Liver (tissue), 9 donors: Measurements from ENCODE around the gene FRYL. TPM values are rescaled to one million over a fixed set of nuclear protein-coding genes. Genes with fewer than 3 reads are reported as not detected.

Experiments used
- DNase-seq: peaks from one replicate; pipeline ENCODE4 v3.0.0-alpha.2; 2017; ENCODE audit warnings: low spot score
- H3K27ac ChIP-seq, 2 donors: one replicate each; pipeline ENCODE4 v1.7.0; 2013; ENCODE audit warnings: inconsistent platforms in 2 of 2, low read length in 2 of 2, control low read depth in 1 of 2, low read depth in 1 of 2, mild to moderate bottlenecking in 1 of 2
- H3K27me3 ChIP-seq, 4 donors: one replicate each; pipeline versions ENCODE4 v1.6.1 to v1.7.0; 2013; ENCODE audit warnings: low read length in 3 of 4, inconsistent platforms in 1 of 4, mild to moderate bottlenecking in 1 of 4, moderate library complexity in 1 of 4; ENCODE audit not compliant: control insufficient read depth in 4 of 4, insufficient read depth in 4 of 4
- H3K36me3 ChIP-seq, 4 donors: one replicate each; pipeline versions ENCODE4 v1.6.1 to v1.7.0; 2013; ENCODE audit warnings: low read length in 3 of 4, mild to moderate bottlenecking in 3 of 4, low read depth in 1 of 4, moderate library complexity in 1 of 4; ENCODE audit not compliant: control insufficient read depth in 4 of 4, insufficient read depth in 3 of 4
- H3K4me1 ChIP-seq, 4 donors: one replicate each; pipeline versions ENCODE4 v1.6.1 to v1.7.0; 2013; ENCODE audit warnings: low read length in 3 of 4, mild to moderate bottlenecking in 3 of 4, moderate library complexity in 1 of 4; ENCODE audit not compliant: control insufficient read depth in 4 of 4, insufficient read depth in 4 of 4
- H3K4me3 ChIP-seq, 3 donors: one replicate each; pipeline versions ENCODE4 v1.6.1 to v1.7.0; 2013; ENCODE audit warnings: low read length in 3 of 3, control low read depth in 1 of 3, low read depth in 1 of 3, mild to moderate bottlenecking in 1 of 3
- H3K9ac ChIP-seq, 2 donors: one replicate each; pipeline ENCODE4 v1.7.0; 2013; ENCODE audit warnings: low read length in 2 of 2, mild to moderate bottlenecking in 2 of 2, moderate library complexity in 2 of 2, control low read depth in 1 of 2, low read depth in 1 of 2
- H3K9me3 ChIP-seq, 4 donors: one replicate each; pipeline versions ENCODE4 v1.6.1 to v1.7.0; 2013; ENCODE audit warnings: low read length in 3 of 4; ENCODE audit not compliant: control insufficient read depth in 4 of 4
- ATF3 ChIP-seq: IDR thresholded peaks from 2 replicates; pipeline ENCODE4 v1.6.1; 2016; ENCODE audit warnings: antibody characterized with exemption
- CTCF ChIP-seq: fragments of 150-350 bp; IDR thresholded peaks from 2 replicates; pipeline ENCODE4 v1.5.1; 2017; ENCODE audit warnings: improper control_type of control experiment, low read depth, low read length; ENCODE audit not compliant: missing input control
- EGR1 ChIP-seq, 2 donors: IDR thresholded peaks; 2 replicates each; pipeline ENCODE4 v1.6.1; 2016 to 2018; ENCODE audit warnings: antibody characterized with exemption in 2 of 2, low read depth in 2 of 2
- FOXA1 ChIP-seq: IDR thresholded peaks from 2 replicates; pipeline ENCODE4 v1.6.1; 2016; ENCODE audit warnings: antibody characterized with exemption
- FOXA2 ChIP-seq: IDR thresholded peaks from 2 replicates; pipeline ENCODE4 v1.6.1; 2016; ENCODE audit warnings: antibody characterized with exemption
- GABPA ChIP-seq, 2 donors: IDR thresholded peaks in 1 of 2; conservative IDR thresholded peaks in 1 of 2; 2 replicates each; pipeline ENCODE4 v1.6.1; 2016; ENCODE audit warnings: antibody characterized with exemption in 2 of 2, mild to moderate bottlenecking in 1 of 2, moderate library complexity in 1 of 2
- HNF4A ChIP-seq, 2 donors: conservative IDR thresholded peaks; 2 replicates each; pipeline ENCODE4 v1.6.1; 2016; ENCODE audit warnings: antibody characterized with exemption in 2 of 2, mild to moderate bottlenecking in 2 of 2
- HNF4G ChIP-seq: IDR thresholded peaks from 2 replicates; pipeline ENCODE4 v1.6.1; 2016; ENCODE audit warnings: antibody characterized with exemption
- JUND ChIP-seq, 2 donors: IDR thresholded peaks; 2 replicates each; pipeline ENCODE4 v1.6.1; 2016; ENCODE audit warnings: antibody characterized with exemption in 2 of 2
- NR2F2 ChIP-seq: IDR thresholded peaks from 2 replicates; pipeline ENCODE4 v1.6.1; 2016; ENCODE audit warnings: antibody characterized with exemption
- RAD21 ChIP-seq, 2 donors: IDR thresholded peaks; 2 replicates each; pipeline ENCODE4 v1.6.1; 2016; ENCODE audit warnings: antibody characterized with exemption in 2 of 2, mild to moderate bottlenecking in 2 of 2
- REST ChIP-seq: IDR thresholded peaks from 2 replicates; pipeline ENCODE4 v1.6.1; 2016; ENCODE audit warnings: antibody characterized with exemption, mild to moderate bottlenecking
- RXRA ChIP-seq, 2 donors: IDR thresholded peaks; 2 replicates each; pipeline ENCODE4 v1.6.1; 2017 to 2018; ENCODE audit warnings: antibody characterized with exemption in 2 of 2, mild to moderate bottlenecking in 1 of 2
- SP1 ChIP-seq: IDR thresholded peaks from 2 replicates; pipeline ENCODE4 v1.6.1; 2018; ENCODE audit warnings: antibody characterized with exemption, mild to moderate bottlenecking
- TAF1 ChIP-seq: conservative IDR thresholded peaks from 2 replicates; pipeline ENCODE4 v1.6.1; 2016; ENCODE audit warnings: antibody characterized with exemption, mild to moderate bottlenecking
- YY1 ChIP-seq: IDR thresholded peaks from 2 replicates; pipeline ENCODE4 v1.6.1; 2016; ENCODE audit warnings: antibody characterized with exemption, mild to moderate bottlenecking
- ZBTB33 ChIP-seq: IDR thresholded peaks from 2 replicates; pipeline ENCODE4 v1.6.1; 2016; ENCODE audit warnings: antibody characterized with exemption
- WGBS: extraction: QIAGEN DNeasy Blood & Tissue Kit; methylation state at CpG from one replicate; pipeline ENCODE4 v1.1.7; 2013; 5-methylcytosine and 5-hydroxymethylcytosine counted together
- polyA plus RNA-seq, 2 donors: library from polyadenylated mRNA; stranded (reverse) in 1 of 2; unstranded in 1 of 2; fragments of 200-250 nt in 1 of 2; fragments of >200 nt in 1 of 2; fragmentation: Nextera tagmentation in 1 of 2; extraction: Ambion mirVana in 1 of 2; gene quantifications; one replicate each; pipeline versions ENCODE4 v1.2.1 to v1.2.3, GENCODE V29; 2013 to 2015
- total RNA-seq, 2 donors: library from RNA; depleted of rRNA; stranded (reverse); fragments of >200 nt; gene quantifications; one replicate each; pipeline ENCODE4 v1.2.3, GENCODE V29; 2014
- TF ChIP-seq, protein P1 (sequence below): IDR thresholded peaks from 2 replicates; pipeline ENCODE4 v1.6.1; 2016; ENCODE audit warnings: antibody characterized with exemption
- donor health status: healthy.
- donor health status: healthy.
- donor health status: healthy.
- donor health status: healthy.
- donor health status: healthy.

The FRYL gene
- total and polyA plus RNA-seq, 4 donors = 5.3 to 79.0 (median 27.2) TPM

- Histone ChIP-seq H3K9ac (no peak overlapping the region), H3K27ac (no peak overlapping the region), H3K4me3 (no peak overlapping the region), H3K36me3 (no peaks in the 10 kb centered on the region), H3K9me3 (peaks cover 0 to 11% (median 5%) of the 10 kb centered on the region in 4 donors), H3K4me1 (peaks cover 0 to 6% (median 5%) of the 10 kb centered on the region in 4 donors), H3K27me3 (peaks cover 0 to 9% (median 3%) of the 10 kb centered on the region in 4 donors)
- DNase-seq = no peak
- TF ChIP-seq ZBTB33 (no peak), RXRA (IDR thresholded peaks at IDR 0.05) (no peak), SP1 (no peak), CTCF (no peak), GABPA (IDR thresholded peaks at IDR 0.05 in 1 of 2, conservative IDR thresholded peaks at IDR 0.05 in 1 of 2) (no peak)
- WGBS = 73% methylated on average over 4 of the region's 4 CpGs
These were observed 286.5 kb downstream of the FRYL start for GRCh38 chr4:48493452-48494100.

DNA sequence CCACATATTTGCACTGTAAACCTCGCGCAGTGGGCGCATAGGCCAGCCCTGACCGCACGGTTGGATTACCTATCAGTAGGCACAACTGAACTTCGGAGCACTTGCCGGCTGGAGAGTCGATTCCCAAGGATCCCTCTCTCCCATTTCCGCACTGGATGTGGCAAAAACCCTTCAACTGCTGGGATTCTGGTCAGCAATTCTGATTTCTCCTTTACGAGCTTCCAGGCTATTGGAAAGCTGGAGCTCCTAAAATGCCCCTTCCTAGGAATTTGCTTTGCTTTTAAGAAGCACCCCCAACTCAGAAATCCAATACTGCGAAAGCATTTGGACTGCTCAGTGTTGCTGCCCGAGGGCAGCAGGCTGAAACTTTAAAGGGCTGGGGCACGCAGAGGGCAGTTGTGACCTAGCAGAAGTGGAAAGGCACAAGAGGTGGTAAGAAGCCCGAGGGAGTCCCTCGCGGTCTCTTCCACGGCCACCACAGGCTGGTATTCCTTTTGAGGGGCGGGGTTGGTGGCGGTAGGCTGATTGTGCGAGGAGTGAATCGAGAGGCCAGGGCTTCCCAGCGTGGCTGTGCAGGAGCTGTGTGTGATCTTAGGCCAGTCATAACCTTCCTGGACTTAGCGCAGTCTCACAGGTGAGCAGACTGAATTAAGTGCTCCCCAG is 288.4 kb downstream of the FRYL start:
- H3K27ac ChIP-seq = no peak overlapping the region
- no peak overlapping the region for H3K9ac ChIP-seq
- H3K27me3 ChIP-seq = peaks cover 2 to 9% (median 3%) of the 10 kb centered on the region in 4 donors
- H3K9me3 ChIP-seq = peaks cover 0 to 11% (median 5%) of the 10 kb centered on the region in 4 donors
- whole genome bisulfite sequencing = 56% methylated on average over 23 of the region's 23 CpGs
- no peak overlapping the region for H3K4me3 ChIP-seq
- TF ChIP-seq FOXA1 (no peak), HNF4G (no peak), TAF1 (no peak), SP1 (no peak), GABPA (IDR thresholded peaks at IDR 0.05 in 1 of 2, conservative IDR thresholded peaks at IDR 0.05 in 1 of 2) (no peak), YY1 (no peak), FOXA2 (no peak), EGR1 (IDR thresholded peaks at IDR 0.05; ENCODE audit: low read depth in 2 of 2) (no peak), HNF4A (conservative IDR thresholded peaks at IDR 0.05) (no peak), ZBTB33 (no peak), RAD21 (IDR thresholded peaks at IDR 0.05) (no peak), REST (no peak), RXRA (IDR thresholded peaks at IDR 0.05) (no peak), NR2F2 (no peak), CTCF (no peak), ATF3 (no peak), JUND (IDR thresholded peaks at IDR 0.05) (no peak)
- TF ChIP-seq, protein P1, sequence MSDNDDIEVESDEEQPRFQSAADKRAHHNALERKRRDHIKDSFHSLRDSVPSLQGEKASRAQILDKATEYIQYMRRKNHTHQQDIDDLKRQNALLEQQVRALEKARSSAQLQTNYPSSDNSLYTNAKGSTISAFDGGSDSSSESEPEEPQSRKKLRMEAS = no peak
- DNase-seq = no peak
- no peaks in the 10 kb centered on the region for H3K36me3 ChIP-seq
- H3K4me1 ChIP-seq = peaks cover 0 to 6% (median 5%) of the 10 kb centered on the region in 4 donors
